IPS-NIHi7 (cell line): ENCODE measurements around the gene DENND1B.
"Not testable (repeated sequence)": the region's sequence is repeated elsewhere in the genome, so short reads cannot be mapped to it uniquely, and the experiment has no call there.

Experiments used
- DNase-seq: peaks from one replicate; pipeline ENCODE4 v3.0.0; 2012; ENCODE audit warnings: mixed read lengths; ENCODE audit errors: extremely low spot score

Gene DENND1B

DNA sequence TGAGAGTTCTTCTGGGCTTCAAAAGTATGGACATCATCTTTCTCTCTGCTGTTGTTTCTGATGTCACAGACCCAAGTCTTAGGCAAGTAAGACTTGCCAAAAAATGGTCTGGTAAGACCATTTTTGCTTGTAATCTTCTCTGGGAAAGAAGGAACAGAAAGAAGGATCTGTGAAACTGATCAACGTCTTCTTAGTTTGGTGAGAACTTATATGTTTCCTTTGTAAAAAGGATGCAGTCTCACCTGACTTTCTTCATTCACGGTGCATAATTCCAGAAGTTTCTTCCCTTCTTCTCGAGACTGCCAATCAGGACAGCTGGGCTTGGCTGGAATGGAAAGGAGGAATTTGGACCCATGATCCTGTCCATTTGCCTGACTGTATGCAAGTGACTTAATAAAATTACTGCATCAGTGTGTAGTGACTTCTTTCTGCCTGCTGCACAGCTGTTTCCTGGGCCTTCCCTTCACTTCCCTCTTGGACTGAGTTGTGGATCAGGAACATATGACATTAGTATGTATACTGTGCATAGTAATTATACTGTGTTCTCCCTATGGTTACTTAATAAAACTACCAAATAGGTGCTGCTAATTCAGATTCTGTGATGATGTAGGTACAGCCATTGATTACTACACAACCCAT, 7.6 kb upstream of the DENND1B start:
- DNase-seq = no peak

- DNase-seq = no peak
Observed at GRCh38 chr1:197781968-197782721, 6.9 kb upstream of the DENND1B start.

GRCh38 chr1:197779921-197780320, 4.6 kb upstream of the DENND1B start:
- no peak for DNase-seq

DNA sequence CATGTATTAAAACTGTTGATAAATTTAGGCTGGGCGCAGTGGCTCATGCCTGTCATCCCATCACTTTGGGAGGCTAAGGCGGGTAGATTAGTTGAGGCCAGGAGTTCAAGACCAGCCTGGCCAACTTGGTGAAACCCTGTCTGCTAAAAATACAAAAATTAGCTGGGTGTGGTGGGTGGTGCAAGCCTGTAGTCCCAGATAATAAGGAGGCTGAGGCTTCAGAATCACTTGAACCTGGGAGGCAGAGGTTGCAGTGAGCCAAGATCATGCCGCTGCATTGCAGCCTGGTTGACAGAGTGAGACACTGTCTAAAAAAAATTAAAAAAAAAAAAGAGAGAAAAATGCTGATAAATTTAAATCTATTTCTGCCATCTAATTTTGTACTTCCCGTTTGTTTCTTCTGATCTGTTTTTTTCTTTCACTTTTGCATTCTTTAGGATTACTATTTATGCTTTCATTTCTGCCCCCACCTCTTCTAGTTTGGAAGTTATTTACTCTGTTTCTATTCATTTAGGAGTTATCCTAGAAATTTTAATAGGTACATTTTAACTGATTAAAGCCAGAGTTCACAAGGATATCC, 3.2 kb upstream of the DENND1B start:
- DNase-seq = no peak

GRCh38 chr1:197776351-197777105, 1.2 kb upstream of the DENND1B start:
- no peak for DNase-seq

- DNase-seq = peak; percentile 52
Observed at GRCh38 chr1:197774466-197775281, 606 bp downstream of the DENND1B start.

GRCh38 chr1:197773856-197774255, 1.4 kb downstream of the DENND1B start:
- no peak for DNase-seq

GRCh38 chr1:197771904-197772556, 3.2 kb downstream of the DENND1B start:
- DNase-seq = no peak

GRCh38 chr1:197771386-197771785, 3.9 kb downstream of the DENND1B start:
- DNase-seq = no peak

- no peak for DNase-seq
Observed at GRCh38 chr1:197770243-197770642, 5.0 kb downstream of the DENND1B start.

DNA sequence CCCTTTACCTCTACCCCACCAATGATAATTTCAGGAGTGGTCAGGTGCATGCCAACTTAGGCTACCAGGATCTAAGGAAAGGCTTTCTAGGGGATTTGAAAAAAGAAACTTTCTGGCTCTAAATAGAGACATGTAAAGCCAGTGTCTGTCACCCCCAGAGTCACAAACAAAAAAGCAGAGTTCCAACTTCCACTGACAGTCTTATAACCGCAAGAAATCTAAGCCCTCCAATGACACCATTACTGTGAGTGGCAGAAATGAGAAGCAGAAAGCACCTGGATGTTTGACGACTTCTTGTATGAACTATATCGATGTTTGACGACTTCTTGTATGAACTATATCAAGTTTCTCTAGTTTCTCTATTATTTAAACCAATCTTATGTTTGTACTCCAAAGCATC, 6.0 kb downstream of the DENND1B start:
- DNase-seq = no peak

DNA sequence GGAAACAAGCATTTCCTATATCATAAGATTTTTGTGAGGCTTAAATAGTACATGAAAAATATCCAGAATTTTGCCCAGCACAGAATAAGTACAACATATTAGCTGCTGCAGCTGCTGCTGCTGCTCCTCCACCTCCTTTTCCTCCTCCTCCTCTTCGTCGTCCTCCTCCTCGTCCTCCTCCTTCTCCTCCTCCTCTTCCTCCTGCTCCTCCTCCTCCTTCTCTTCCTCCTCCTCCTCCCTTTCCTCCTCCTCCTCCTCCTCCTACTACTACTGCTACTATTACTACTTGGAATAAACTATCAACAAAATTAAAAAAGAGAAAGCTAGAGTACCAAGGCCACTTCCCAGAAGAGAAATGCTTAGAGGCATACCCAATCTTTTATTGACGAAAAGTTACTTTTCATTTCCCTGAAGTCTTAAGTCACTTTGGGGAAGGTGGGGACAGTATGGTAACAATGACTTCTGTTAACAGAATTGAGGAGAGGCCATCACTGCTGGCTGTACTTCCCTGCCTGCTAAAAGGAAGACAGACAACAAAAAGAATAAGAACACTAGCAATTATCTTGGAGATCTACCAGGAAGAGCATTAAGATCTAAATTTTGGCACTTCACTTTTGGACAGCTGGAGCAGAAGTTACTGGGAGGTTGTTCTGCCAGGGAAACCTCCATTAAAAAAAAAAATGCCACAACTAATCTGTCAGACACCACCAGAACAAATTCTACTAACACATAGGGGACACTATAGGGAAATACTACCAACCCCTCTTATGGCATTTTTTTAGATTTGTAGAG, 7.1 kb downstream of the DENND1B start:
- no peak for DNase-seq

- no peak for DNase-seq
Observed at GRCh38 chr1:197763769-197764168, 11.5 kb downstream of the DENND1B start.

- no peak for DNase-seq
Observed at GRCh38 chr1:197763307-197763706, 12.0 kb downstream of the DENND1B start.

DNA sequence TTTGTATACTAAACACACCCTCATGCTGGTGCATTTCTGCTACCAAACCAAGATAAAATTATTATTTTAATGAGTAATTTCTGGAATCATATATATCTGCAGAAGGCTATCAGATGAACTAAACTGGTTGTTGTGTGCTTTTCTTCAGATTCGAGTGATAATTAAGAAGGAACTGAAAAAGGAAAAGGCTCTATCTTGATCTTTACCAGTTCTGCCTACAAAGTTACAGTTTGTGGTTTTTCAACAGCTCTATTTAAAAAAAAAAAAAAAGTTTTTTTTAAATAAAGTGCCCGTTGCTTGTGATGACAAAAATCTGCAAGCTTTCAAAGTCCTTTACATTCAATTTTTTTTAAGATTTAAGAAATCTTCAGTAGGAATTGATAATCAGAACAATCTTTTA, 13.6 kb downstream of the DENND1B start:
- DNase-seq = no peak

GRCh38 chr1:197755553-197755952, 19.7 kb downstream of the DENND1B start:
- not testable (repeated sequence) for DNase-seq

DNA sequence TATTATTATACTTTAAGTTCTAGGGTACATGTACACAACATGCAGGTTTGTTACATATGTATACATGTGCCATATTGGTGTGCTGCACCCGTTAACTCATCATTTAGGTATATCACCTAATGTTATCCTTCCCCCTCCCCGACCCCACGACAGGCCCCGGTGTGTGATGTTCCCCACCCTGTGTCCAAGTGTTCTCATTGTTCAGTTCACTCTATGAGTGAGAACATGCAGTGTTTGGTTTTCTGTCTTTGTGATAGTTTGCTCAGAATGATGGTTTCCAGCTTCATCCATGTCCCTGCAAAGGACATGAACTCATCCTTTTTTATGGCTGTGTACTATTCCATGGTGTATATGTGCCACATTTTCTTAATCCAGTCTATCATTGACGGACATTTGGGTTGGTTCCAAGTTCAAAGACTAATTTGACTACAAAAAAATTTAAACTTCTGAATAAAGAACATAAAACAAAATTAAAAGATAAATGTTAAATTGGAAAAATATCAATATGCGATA, 22.6 kb downstream of the DENND1B start:
- DNase-seq = not testable (repeated sequence)

- no peak for DNase-seq
Observed at GRCh38 chr1:197750366-197750765, 24.9 kb downstream of the DENND1B start.

GRCh38 chr1:197745911-197746310, 29.4 kb downstream of the DENND1B start:
- no peak for DNase-seq

GRCh38 chr1:197744979-197745378, 30.3 kb downstream of the DENND1B start:
- DNase-seq = no peak
